ENCODE data around the gene PHF21B.

The PHF21B gene

DNA sequence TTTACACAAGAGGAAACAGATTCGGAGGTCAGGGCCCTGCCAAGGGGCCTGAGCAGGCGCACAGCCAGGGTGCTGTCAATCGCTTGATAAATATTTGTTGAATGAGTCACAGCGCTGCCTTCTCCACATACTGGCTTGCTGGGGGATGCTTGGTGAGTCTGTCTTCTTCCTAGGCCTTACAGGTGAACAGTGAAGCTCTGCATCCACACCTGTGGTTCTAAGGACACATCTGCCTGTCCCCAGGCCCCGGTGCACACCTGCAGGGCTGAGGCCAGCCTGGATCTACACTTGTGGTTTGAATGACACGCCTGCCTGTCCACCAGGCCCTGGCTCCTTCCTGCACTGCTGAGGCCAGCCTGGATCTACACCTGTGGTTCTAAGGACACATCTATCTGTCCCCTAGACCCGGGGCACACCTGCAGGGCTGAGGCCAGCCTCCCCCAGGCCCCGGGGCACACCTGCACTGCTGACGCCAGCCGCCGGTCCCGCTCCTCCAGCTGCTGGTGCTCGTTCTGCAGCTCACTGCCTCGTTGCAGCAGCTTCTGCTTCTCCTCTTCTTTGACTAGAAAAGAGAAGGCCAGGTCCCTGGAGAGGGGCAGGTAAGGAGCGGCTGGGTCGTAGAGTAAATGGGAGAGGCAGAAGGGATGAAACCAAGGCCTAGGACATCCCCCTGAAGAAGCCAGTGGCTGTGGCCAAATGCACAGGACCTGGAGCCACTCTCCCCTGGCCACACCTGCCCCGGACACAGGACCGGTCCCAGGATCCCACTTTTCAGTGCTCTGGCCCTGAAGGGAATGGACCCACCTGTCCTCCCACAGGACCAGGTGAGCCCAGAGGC is 124.6 kb downstream of the PHF21B start:
- no peaks in the 10 kb centered on the region for H3K9me3 ChIP-seq (ENCODE audit: control insufficient read depth, low read length)
- no peak overlapping the region for H3K4me3 ChIP-seq (ENCODE audit: extremely low read depth, insufficient read depth, low read length, poor library complexity, severe bottlenecking)
- peaks cover 7% of the 10 kb centered on the region for H3K36me3 ChIP-seq (ENCODE audit: control insufficient read depth, insufficient read depth, low read length)
- no peak overlapping the region for H3K27ac ChIP-seq (ENCODE audit: low read depth, low read length, severe bottlenecking)
- 93 to 96% methylated on average over 13 of the region's 18 CpGs for WGBS, 2 experiments (ENCODE audit: insufficient coverage in 2 of 2)
- peaks cover 4% of the 10 kb centered on the region for H3K4me1 ChIP-seq (ENCODE audit: control insufficient read depth, insufficient read depth, low read length, poor library complexity, severe bottlenecking)

DNA sequence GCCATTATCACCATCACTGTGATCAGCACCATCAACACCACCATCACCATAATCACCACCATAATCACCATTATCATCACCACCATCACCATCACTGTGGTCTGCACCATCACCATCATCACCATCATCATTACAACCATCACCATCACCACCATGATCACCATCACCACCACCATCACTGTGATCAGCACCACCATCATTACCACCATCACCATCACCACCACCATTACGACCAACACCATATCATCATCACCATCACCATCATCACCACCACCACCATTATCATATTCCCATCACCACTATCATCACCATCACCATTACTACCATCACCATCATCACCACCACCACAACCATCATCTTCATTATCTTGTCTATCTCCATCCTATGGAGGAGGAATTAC is 125.2 kb downstream of the PHF21B start:
- Histone ChIP-seq H3K36me3 (ENCODE audit: control insufficient read depth, insufficient read depth, low read length) (peaks cover 7% of the 10 kb centered on the region), H3K4me3 (ENCODE audit: extremely low read depth, insufficient read depth, low read length, poor library complexity, severe bottlenecking) (no peak overlapping the region), H3K4me1 (ENCODE audit: control insufficient read depth, insufficient read depth, low read length, poor library complexity, severe bottlenecking) (peaks cover 4% of the 10 kb centered on the region), H3K9me3 (ENCODE audit: control insufficient read depth, low read length) (no peaks in the 10 kb centered on the region), H3K27ac (ENCODE audit: low read depth, low read length, severe bottlenecking) (no peak overlapping the region)
- WGBS, 2 experiments (ENCODE audit: insufficient coverage in 2 of 2) = 100% methylated on average over 1 of the region's 1 CpG

DNA sequence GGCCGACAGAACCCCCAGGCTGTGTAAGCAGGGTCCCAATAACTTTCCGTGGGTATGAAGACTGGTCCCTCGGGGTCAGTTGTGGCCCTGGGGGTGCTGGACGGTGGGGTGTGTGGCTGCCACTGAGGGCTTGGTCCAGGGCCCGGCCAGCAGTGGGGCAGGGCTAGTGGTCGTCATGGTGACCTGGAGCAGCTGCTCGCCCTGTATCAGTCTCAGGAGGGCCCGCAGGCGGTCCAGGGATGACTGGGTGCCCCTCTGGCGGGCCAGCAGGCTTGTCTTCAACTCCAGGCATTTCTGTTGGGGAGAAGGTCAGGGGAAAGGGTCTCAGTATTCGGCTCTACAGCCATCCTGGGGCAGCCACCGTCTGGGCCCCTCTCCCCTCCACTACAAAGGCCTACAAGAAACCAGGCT is 126.8 kb downstream of the PHF21B start:
- peaks cover 4% of the 10 kb centered on the region for H3K4me1 ChIP-seq (ENCODE audit: control insufficient read depth, insufficient read depth, low read length, poor library complexity, severe bottlenecking)
- H3K27ac ChIP-seq (ENCODE audit: low read depth, low read length, severe bottlenecking) = no peak overlapping the region
- WGBS, 2 experiments (ENCODE audit: insufficient coverage in 2 of 2) = 88 to 97% methylated on average over 9 to 11 of the region's 12 CpGs
- H3K36me3 ChIP-seq (ENCODE audit: control insufficient read depth, insufficient read depth, low read length) = peaks cover 7% of the 10 kb centered on the region
- H3K9me3 ChIP-seq (ENCODE audit: control insufficient read depth, low read length) = no peaks in the 10 kb centered on the region
- H3K4me3 ChIP-seq (ENCODE audit: extremely low read depth, insufficient read depth, low read length, poor library complexity, severe bottlenecking) = no peak overlapping the region

DNA sequence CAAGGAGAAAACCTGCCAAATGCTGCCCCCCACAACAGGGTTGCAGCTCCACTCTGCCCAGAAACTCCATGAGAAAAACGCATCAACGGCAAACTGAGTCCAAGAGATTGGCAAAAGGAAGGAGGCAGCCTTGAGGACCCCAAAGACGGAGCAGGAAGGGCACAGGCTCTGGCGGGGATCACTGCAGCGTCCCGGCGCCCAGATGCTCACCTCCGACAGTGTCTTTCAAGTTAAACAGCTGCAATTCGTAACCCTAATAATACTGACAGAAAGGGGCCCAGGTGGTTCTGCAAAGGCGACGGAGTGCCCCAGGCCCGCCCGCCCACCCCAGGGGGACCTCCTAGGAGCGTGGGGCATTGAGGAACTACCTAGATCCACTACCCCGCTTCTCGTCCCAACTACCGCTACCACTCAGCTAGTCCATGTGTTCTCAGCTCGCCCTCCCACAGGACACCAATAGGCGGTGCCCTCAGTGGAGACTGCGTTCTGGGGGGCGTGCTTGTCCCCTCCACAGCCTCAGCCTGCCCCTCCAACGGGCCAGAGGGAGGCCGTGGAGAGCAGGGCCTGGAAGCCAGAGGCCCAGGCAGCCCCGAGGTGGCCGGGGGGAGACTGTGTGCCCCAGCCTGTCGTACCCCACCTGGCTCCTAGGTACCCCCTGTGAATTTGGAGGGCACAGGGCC is 127.4 kb downstream of the PHF21B start:
- Histone ChIP-seq H3K9me3 (ENCODE audit: control insufficient read depth, low read length) (no peaks in the 10 kb centered on the region), H3K4me1 (ENCODE audit: control insufficient read depth, insufficient read depth, low read length, poor library complexity, severe bottlenecking) (peaks cover 4% of the 10 kb centered on the region), H3K36me3 (ENCODE audit: control insufficient read depth, insufficient read depth, low read length) (peaks cover 7% of the 10 kb centered on the region), H3K27ac (ENCODE audit: low read depth, low read length, severe bottlenecking) (no peak overlapping the region), H3K4me3 (ENCODE audit: extremely low read depth, insufficient read depth, low read length, poor library complexity, severe bottlenecking) (no peak overlapping the region)
- 91 to 94% methylated on average over 19 to 21 of the region's 26 CpGs for WGBS, 2 experiments (ENCODE audit: insufficient coverage in 2 of 2)

DNA sequence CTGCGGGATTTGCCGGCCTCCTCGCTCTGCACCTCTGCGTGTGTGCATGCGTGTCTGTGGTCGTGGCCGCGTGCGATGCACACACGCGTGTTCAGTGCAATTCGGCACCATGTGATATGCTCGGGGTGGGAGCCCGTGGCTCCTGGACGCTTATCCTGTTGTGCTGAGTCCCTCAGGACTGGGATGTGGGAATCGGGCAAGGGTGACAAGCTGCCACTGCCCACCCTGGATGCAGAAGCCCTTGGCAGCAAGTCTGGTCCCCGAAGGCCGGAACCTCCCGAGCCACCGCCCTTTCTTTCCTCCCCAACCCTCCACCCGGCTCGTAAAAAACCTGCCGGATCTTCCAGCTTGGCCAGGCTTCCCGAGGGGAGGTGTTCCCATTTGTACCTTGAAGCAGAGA is 128.2 kb downstream of the PHF21B start:
- WGBS, 2 experiments (ENCODE audit: insufficient coverage in 2 of 2) = 88 to 96% methylated on average over 12 to 15 of the region's 24 CpGs
- Histone ChIP-seq H3K36me3 (ENCODE audit: control insufficient read depth, insufficient read depth, low read length) (peaks cover 12% of the 10 kb centered on the region), H3K27ac (ENCODE audit: low read depth, low read length, severe bottlenecking) (no peak overlapping the region), H3K9me3 (ENCODE audit: control insufficient read depth, low read length) (peaks cover 7% of the 10 kb centered on the region), H3K4me3 (ENCODE audit: extremely low read depth, insufficient read depth, low read length, poor library complexity, severe bottlenecking) (no peak overlapping the region), H3K4me1 (ENCODE audit: control insufficient read depth, insufficient read depth, low read length, poor library complexity, severe bottlenecking) (peaks cover 4% of the 10 kb centered on the region)

DNA sequence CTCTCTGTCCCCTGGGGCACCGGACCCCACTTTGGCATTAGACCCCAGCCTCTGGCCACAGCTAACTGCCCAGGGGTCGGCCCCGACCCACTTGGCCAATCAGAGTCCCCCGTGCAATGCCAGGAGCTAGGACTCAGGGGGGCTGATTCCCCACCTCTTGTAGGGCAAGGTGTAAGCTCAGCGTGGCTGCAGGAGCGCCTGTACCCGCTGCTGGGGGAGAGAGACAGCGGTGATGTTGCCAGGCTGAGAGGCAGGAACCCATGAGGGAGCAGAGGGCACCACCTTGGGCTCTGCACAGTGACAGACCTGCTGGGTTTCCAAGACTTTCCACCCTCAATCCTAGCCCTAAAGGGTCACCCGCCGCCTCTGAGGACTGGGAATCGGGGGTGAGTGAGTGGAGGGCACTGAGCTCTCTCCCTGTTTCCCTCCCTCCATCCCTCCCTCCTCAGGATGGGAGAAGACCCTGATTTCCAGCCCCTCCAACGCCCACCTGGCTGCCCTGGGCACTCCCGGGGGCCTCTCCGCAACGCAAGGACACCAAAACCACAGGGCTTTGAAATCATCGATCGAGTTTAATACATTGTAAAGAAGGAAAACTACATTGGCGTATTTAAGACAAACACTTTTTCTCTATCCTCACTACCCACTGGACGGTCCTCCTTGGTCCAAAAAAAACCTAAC is 129.1 kb downstream of the PHF21B start:
- no peak overlapping the region for H3K27ac ChIP-seq (ENCODE audit: low read depth, low read length, severe bottlenecking)
- H3K36me3 ChIP-seq (ENCODE audit: control insufficient read depth, insufficient read depth, low read length) = peaks cover 12% of the 10 kb centered on the region
- H3K4me1 ChIP-seq (ENCODE audit: control insufficient read depth, insufficient read depth, low read length, poor library complexity, severe bottlenecking) = peaks cover 4% of the 10 kb centered on the region
- H3K9me3 ChIP-seq (ENCODE audit: control insufficient read depth, low read length) = peaks cover 9% of the 10 kb centered on the region
- WGBS, 2 experiments (ENCODE audit: insufficient coverage in 2 of 2) = 93 to 100% methylated on average over 9 to 19 of the region's 19 CpGs
- H3K4me3 ChIP-seq (ENCODE audit: extremely low read depth, insufficient read depth, low read length, poor library complexity, severe bottlenecking) = no peak overlapping the region

DNA sequence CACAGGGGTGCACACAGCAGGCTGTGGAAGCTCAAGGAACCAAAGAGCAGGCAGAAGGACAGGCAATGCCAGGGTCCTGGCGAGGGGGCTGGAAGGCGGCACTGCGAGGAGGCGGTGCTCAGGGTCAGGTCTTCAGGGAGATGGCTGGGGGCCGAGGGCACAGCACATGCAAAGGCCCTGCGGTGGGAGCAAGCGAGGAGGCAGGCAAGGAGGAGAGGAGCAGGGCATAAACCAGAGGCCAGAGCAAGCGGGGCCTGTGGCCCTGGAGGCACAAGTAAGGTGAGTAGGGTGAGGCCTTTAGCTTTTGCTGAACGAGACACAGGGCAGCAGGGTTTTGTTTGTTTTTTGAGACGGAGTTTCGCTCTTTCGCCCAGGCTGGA is 130.5 kb downstream of the PHF21B start:
- H3K4me3 ChIP-seq (ENCODE audit: extremely low read depth, insufficient read depth, low read length, poor library complexity, severe bottlenecking) = no peak overlapping the region
- WGBS, 2 experiments (ENCODE audit: insufficient coverage in 2 of 2) = 90 to 95% methylated on average over 12 of the region's 12 CpGs
- H3K9me3 ChIP-seq (ENCODE audit: control insufficient read depth, low read length) = peaks cover 9% of the 10 kb centered on the region
- no peak overlapping the region for H3K27ac ChIP-seq (ENCODE audit: low read depth, low read length, severe bottlenecking)
- peaks cover 12% of the 10 kb centered on the region for H3K36me3 ChIP-seq (ENCODE audit: control insufficient read depth, insufficient read depth, low read length)
- H3K4me1 ChIP-seq (ENCODE audit: control insufficient read depth, insufficient read depth, low read length, poor library complexity, severe bottlenecking) = no peaks in the 10 kb centered on the region

DNA sequence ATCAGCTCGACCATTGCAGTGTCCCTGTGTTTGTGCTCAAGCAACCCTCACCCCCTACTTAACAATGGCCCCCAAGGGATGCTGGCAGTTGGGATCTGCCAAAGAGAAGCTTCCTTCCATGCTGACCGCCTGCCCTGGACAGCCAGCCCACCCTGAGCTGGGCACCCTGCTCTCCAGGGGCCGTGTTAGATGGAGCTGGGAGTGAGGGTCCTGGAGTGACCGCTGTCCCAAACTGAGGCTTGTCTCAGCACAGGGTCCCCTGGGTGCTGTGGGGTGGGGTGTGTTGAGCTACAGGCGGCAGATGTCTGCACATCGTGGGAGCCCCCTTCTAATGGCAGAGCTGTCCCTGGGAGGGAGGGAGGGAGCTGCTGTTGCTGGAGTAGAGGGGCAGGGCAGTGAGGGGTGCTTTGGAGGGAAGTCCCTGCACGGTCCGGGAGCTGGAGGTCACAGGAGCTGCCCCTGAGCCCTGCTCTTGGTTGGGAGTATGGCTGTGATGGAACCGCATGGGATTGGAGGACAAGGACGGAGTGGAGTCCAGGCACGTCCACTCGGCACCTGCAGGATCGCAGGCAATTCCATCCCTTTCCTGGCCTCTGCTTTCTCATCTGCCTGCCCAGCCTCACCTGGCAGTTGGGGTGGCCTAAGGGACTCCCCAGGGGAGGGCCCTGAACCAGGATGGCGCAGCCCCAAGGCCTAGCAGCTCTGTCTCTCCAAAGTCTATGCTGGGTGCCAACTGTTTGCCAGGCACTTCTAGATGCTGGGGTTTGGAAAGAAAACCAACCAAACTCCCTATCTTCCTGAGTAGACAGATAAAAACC is 131.1 kb downstream of the PHF21B start:
- H3K9me3 ChIP-seq (ENCODE audit: control insufficient read depth, low read length) = peaks cover 9% of the 10 kb centered on the region
- WGBS, 2 experiments (ENCODE audit: insufficient coverage in 2 of 2) = 90 to 95% methylated on average over 8 to 12 of the region's 14 CpGs

DNA sequence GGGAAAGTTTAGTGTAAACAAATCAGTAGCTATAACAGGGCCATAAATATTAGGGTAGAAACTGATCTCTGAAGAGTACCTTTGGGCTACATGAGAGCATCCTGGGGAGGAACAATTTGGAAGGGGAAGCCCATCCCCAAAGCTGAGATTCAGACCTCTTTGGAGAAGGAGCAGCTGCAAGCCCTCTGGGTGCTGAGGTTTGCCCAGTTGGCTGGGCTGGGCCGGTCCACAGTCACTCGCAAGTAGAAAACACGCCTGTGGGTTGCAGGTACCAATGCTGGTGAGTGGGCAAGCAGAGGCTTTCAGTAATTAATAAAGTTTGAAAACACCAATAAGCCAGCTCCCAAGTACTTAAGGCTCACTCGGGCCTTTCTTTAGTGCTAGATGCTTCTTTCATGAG is 132.9 kb downstream of the PHF21B start:
- Histone ChIP-seq H3K27ac (ENCODE audit: low read depth, low read length, severe bottlenecking) (no peak overlapping the region), H3K4me3 (ENCODE audit: extremely low read depth, insufficient read depth, low read length, poor library complexity, severe bottlenecking) (no peak overlapping the region), H3K9me3 (ENCODE audit: control insufficient read depth, low read length) (peaks cover 10% of the 10 kb centered on the region), H3K4me1 (ENCODE audit: control insufficient read depth, insufficient read depth, low read length, poor library complexity, severe bottlenecking) (no peaks in the 10 kb centered on the region), H3K36me3 (ENCODE audit: control insufficient read depth, insufficient read depth, low read length) (peaks cover 7% of the 10 kb centered on the region)
- WGBS, 2 experiments (ENCODE audit: insufficient coverage in 2 of 2) = 96% methylated on average over 4 of the region's 4 CpGs

More for the DNA sequence above, 131.1 kb downstream of the PHF21B start:
- no peak overlapping the region for H3K27ac ChIP-seq (ENCODE audit: low read depth, low read length, severe bottlenecking)
- no peaks in the 10 kb centered on the region for H3K4me1 ChIP-seq (ENCODE audit: control insufficient read depth, insufficient read depth, low read length, poor library complexity, severe bottlenecking)
- peaks cover 12% of the 10 kb centered on the region for H3K36me3 ChIP-seq (ENCODE audit: control insufficient read depth, insufficient read depth, low read length)
- H3K4me3 ChIP-seq (ENCODE audit: extremely low read depth, insufficient read depth, low read length, poor library complexity, severe bottlenecking) = no peak overlapping the region

DNA sequence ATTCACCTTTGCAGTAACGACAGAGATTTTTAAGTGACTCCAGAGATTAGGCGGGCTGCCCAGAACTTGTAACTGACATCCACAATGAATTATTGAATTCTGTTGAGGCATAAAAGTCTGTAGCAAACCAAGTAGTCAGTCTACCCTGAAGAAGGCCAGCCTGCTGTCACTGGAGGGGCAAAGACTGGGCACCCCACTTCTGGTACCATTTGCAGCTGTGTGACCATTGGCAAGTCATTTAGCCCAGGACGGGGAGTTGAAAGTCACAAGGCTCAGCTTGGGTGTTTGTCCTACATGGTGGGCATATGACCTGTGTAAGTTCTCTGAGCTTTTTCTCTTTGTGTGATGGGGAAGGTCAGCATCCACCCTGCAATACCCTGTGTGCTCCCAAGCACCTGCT is 138.0 kb downstream of the PHF21B start:
- no peak overlapping the region for H3K4me3 ChIP-seq (ENCODE audit: extremely low read depth, insufficient read depth, low read length, poor library complexity, severe bottlenecking)
- no peak overlapping the region for H3K27ac ChIP-seq (ENCODE audit: low read depth, low read length, severe bottlenecking)
- no peaks in the 10 kb centered on the region for H3K36me3 ChIP-seq (ENCODE audit: control insufficient read depth, insufficient read depth, low read length)
- peaks cover 14% of the 10 kb centered on the region for H3K9me3 ChIP-seq (ENCODE audit: control insufficient read depth, low read length)
- WGBS, 2 experiments (ENCODE audit: insufficient coverage in 2 of 2) = 90 to 92% methylated on average over 2 to 3 of the region's 3 CpGs
- H3K4me1 ChIP-seq (ENCODE audit: control insufficient read depth, insufficient read depth, low read length, poor library complexity, severe bottlenecking) = peaks cover 4% of the 10 kb centered on the region

All from mesodermal cell (in vitro differentiated cells).